Activated T-helper 2 cell treated with anti-CD3 and anti-CD28 coated beads, Interferon-gamma antibody, Interleukin-2, Interleukin-4, amounts not matched to agents 10 μg/mL and 5 μg/mL and 100 μg/mL, durations not matched to agents 14 hours and 24 hours and 36 hours (primary cell): Measurements from ENCODE around the gene NPAS3. TPM values are rescaled to one million over a fixed set of nuclear protein-coding genes. Genes with fewer than 3 reads are reported as not detected.

Experiments
- DNase-seq: peaks from one replicate; pipeline ENCODE4 v3.0.0; 2021; ENCODE audit warnings: low spot score
- H3K27ac Mint-ChIP-seq: one replicate; pipeline ENCODE4 v1.8.0; 2021; ENCODE audit warnings: mixed read lengths
- H3K27me3 Mint-ChIP-seq: one replicate; pipeline ENCODE4 v1.8.0; 2021; ENCODE audit warnings: low read depth, mixed read lengths
- H3K36me3 Mint-ChIP-seq: one replicate; pipeline ENCODE4 v1.8.0; 2021; ENCODE audit warnings: low read depth, mixed read lengths
- H3K4me1 Mint-ChIP-seq: one replicate; pipeline ENCODE4 v1.8.0; 2021; ENCODE audit warnings: low read depth, mixed read lengths
- H3K4me3 Mint-ChIP-seq: one replicate; pipeline ENCODE4 v1.8.0; 2021; ENCODE audit warnings: low read depth, mild to moderate bottlenecking, moderate library complexity, mixed read lengths
- H3K9me3 Mint-ChIP-seq: one replicate; pipeline ENCODE4 v1.8.0; 2021; ENCODE audit warnings: mixed read lengths
- intact Hi-C: fragments of 100-400 bp; cut with micrococcal nuclease; formaldehyde crosslinking; loops from one replicate; pipeline ENCODE4 v1.15.1; 2023
- total RNA-seq: library from RNA; stranded (reverse); gene quantifications from 2 replicates; pipeline ENCODE4 v1.2.3, GENCODE V29; 2022

NPAS3 gene
- total RNA-seq, 1 donor from 2014 or later, result not detected

GRCh38 chr14:33534104-33534503 lies 595.4 kb downstream of the NPAS3 start:
- Mint-ChIP-seq H3K4me1 (no peaks in the 10 kb centered on the region), H3K9me3 (no peaks in the 10 kb centered on the region), H3K36me3 (no peaks in the 10 kb centered on the region), H3K27me3 (no peaks in the 10 kb centered on the region), H3K27ac (no peak overlapping the region), H3K4me3 (no peak overlapping the region)
- DNase-seq, result no peak
- intact Hi-C loops, result no loop called here

- no peak overlapping the region for H3K4me3 Mint-ChIP-seq
- H3K36me3 Mint-ChIP-seq, result no peaks in the 10 kb centered on the region
- no peak for DNase-seq
- H3K27me3 Mint-ChIP-seq, result no peaks in the 10 kb centered on the region
- intact Hi-C loops, result no loop called here
- H3K9me3 Mint-ChIP-seq, result no peaks in the 10 kb centered on the region
- no peaks in the 10 kb centered on the region for H3K4me1 Mint-ChIP-seq
- H3K27ac Mint-ChIP-seq, result no peak overlapping the region
These were observed 596.0 kb downstream of the NPAS3 start for GRCh38 chr14:33534632-33535031.

GRCh38 chr14:33539918-33540357 lies 601.3 kb downstream of the NPAS3 start:
- Mint-ChIP-seq H3K4me1 (peaks cover 5% of the 10 kb centered on the region), H3K9me3 (no peaks in the 10 kb centered on the region), H3K4me3 (no peak overlapping the region), H3K27ac (no peak overlapping the region), H3K27me3 (no peaks in the 10 kb centered on the region), H3K36me3 (no peaks in the 10 kb centered on the region)
- no peak for DNase-seq
- intact Hi-C loops, result no loop called here

- H3K9me3 Mint-ChIP-seq, result no peaks in the 10 kb centered on the region
- H3K4me3 Mint-ChIP-seq, result no peak overlapping the region
- peaks cover 5% of the 10 kb centered on the region for H3K4me1 Mint-ChIP-seq
- no peak for DNase-seq
- H3K27me3 Mint-ChIP-seq, result no peaks in the 10 kb centered on the region
- H3K27ac Mint-ChIP-seq, result no peak overlapping the region
- H3K36me3 Mint-ChIP-seq, result no peaks in the 10 kb centered on the region
- intact Hi-C loops, result no loop called here
These were observed 602.5 kb downstream of the NPAS3 start for GRCh38 chr14:33541171-33541570.

GRCh38 chr14:33542338-33543287 lies 603.9 kb downstream of the NPAS3 start:
- Mint-ChIP-seq H3K4me1 (peaks cover 5% of the 10 kb centered on the region), H3K36me3 (no peaks in the 10 kb centered on the region), H3K27me3 (no peaks in the 10 kb centered on the region), H3K27ac (no peak overlapping the region), H3K9me3 (no peaks in the 10 kb centered on the region), H3K4me3 (no peak overlapping the region)
- intact Hi-C loops, result no loop called here
- no peak for DNase-seq

GRCh38 chr14:33545696-33546095 lies 607.0 kb downstream of the NPAS3 start:
- no peak for DNase-seq
- no peaks in the 10 kb centered on the region for H3K27me3 Mint-ChIP-seq

GRCh38 chr14:33548606-33549005 lies 609.9 kb downstream of the NPAS3 start:
- no peak overlapping the region for H3K27ac Mint-ChIP-seq
- H3K4me3 Mint-ChIP-seq, result no peak overlapping the region
- H3K27me3 Mint-ChIP-seq, result no peaks in the 10 kb centered on the region
- no peaks in the 10 kb centered on the region for H3K36me3 Mint-ChIP-seq
- DNase-seq, result no peak
- no peaks in the 10 kb centered on the region for H3K4me1 Mint-ChIP-seq
- intact Hi-C loops, result no loop called here
- H3K9me3 Mint-ChIP-seq, result no peaks in the 10 kb centered on the region

More at GRCh38 chr14:33545696-33546095, 607.0 kb downstream of the NPAS3 start:
- H3K27ac Mint-ChIP-seq, result no peak overlapping the region
- H3K36me3 Mint-ChIP-seq, result no peaks in the 10 kb centered on the region
- no peak overlapping the region for H3K4me3 Mint-ChIP-seq
- intact Hi-C loops, result no loop called here
- no peaks in the 10 kb centered on the region for H3K9me3 Mint-ChIP-seq
- no peaks in the 10 kb centered on the region for H3K4me1 Mint-ChIP-seq

- no peaks in the 10 kb centered on the region for H3K4me1 Mint-ChIP-seq
- no peak overlapping the region for H3K27ac Mint-ChIP-seq
- no peaks in the 10 kb centered on the region for H3K9me3 Mint-ChIP-seq
- intact Hi-C loops, result no loop called here
- no peak for DNase-seq
- no peaks in the 10 kb centered on the region for H3K36me3 Mint-ChIP-seq
- no peak overlapping the region for H3K4me3 Mint-ChIP-seq
- H3K27me3 Mint-ChIP-seq, result no peaks in the 10 kb centered on the region
These were observed 613.3 kb downstream of the NPAS3 start for GRCh38 chr14:33551963-33552362.

GRCh38 chr14:33553706-33554278 lies 615.1 kb downstream of the NPAS3 start:
- intact Hi-C loops, result no loop called here
- DNase-seq, result no peak
- Mint-ChIP-seq H3K4me3 (no peak overlapping the region), H3K27ac (no peak overlapping the region), H3K9me3 (no peaks in the 10 kb centered on the region), H3K4me1 (no peaks in the 10 kb centered on the region), H3K27me3 (no peaks in the 10 kb centered on the region), H3K36me3 (no peaks in the 10 kb centered on the region)

GRCh38 chr14:33554988-33555387 lies 616.3 kb downstream of the NPAS3 start:
- Mint-ChIP-seq H3K9me3 (no peaks in the 10 kb centered on the region), H3K4me1 (no peaks in the 10 kb centered on the region), H3K27me3 (no peaks in the 10 kb centered on the region), H3K36me3 (no peaks in the 10 kb centered on the region), H3K27ac (no peak overlapping the region), H3K4me3 (no peak overlapping the region)
- intact Hi-C loops, result no loop called here
- DNase-seq, result no peak

- no peaks in the 10 kb centered on the region for H3K36me3 Mint-ChIP-seq
- intact Hi-C loops, result no loop called here
- no peaks in the 10 kb centered on the region for H3K9me3 Mint-ChIP-seq
- H3K4me1 Mint-ChIP-seq, result no peaks in the 10 kb centered on the region
- no peak overlapping the region for H3K27ac Mint-ChIP-seq
- H3K27me3 Mint-ChIP-seq, result no peaks in the 10 kb centered on the region
- no peak overlapping the region for H3K4me3 Mint-ChIP-seq
- DNase-seq, result no peak
These were observed 617.2 kb downstream of the NPAS3 start for GRCh38 chr14:33555710-33556350.

- Mint-ChIP-seq H3K4me3 (no peak overlapping the region), H3K27ac (no peak overlapping the region), H3K9me3 (no peaks in the 10 kb centered on the region), H3K27me3 (no peaks in the 10 kb centered on the region), H3K36me3 (no peaks in the 10 kb centered on the region), H3K4me1 (no peaks in the 10 kb centered on the region)
- DNase-seq, result no peak
- intact Hi-C loops, result no loop called here
These were observed 617.9 kb downstream of the NPAS3 start for GRCh38 chr14:33556382-33557121.
